NCI-H1048 (cell line): ENCODE results near the gene GGA1.
"Not testable (repeated sequence)": the region's sequence is repeated elsewhere in the genome, so short reads cannot be mapped to it uniquely, and the experiment has no call there.

Source experiments
- DNase-seq: peaks from one replicate; lab custom pipeline; 2025; lab: John Stamatoyannopoulos, UW

GGA1 gene

GRCh38 chr22:37609240-37610152, 862 bp downstream of the GGA1 start:
- no peak for DNase-seq

- not testable (repeated sequence) for DNase-seq
Measured at GRCh38 chr22:37610153-37610475, 1.5 kb downstream of the GGA1 start.

GRCh38 chr22:37610480-37611129, 2.0 kb downstream of the GGA1 start:
- no peak for DNase-seq

DNA sequence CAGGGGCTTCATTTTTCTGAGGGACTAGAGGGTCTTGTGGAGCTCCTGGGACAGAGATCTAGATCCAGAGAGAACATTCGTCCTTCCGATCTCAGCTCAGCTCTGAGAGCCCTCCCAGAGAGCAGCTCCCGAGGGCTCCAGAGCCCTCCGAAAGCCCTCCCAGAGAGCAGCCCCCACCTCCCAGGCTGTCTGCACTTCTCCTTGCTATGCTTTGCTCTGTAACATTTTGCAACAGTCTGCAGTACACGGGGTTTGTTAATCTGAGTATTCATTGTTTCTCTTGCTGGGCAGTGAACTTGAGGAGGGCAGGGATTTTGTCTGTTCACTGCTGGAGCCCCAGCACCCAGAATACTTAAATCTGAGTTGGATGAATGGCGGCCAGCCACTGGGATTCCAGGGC, 2.6 kb downstream of the GGA1 start:
- no peak for DNase-seq

DNA sequence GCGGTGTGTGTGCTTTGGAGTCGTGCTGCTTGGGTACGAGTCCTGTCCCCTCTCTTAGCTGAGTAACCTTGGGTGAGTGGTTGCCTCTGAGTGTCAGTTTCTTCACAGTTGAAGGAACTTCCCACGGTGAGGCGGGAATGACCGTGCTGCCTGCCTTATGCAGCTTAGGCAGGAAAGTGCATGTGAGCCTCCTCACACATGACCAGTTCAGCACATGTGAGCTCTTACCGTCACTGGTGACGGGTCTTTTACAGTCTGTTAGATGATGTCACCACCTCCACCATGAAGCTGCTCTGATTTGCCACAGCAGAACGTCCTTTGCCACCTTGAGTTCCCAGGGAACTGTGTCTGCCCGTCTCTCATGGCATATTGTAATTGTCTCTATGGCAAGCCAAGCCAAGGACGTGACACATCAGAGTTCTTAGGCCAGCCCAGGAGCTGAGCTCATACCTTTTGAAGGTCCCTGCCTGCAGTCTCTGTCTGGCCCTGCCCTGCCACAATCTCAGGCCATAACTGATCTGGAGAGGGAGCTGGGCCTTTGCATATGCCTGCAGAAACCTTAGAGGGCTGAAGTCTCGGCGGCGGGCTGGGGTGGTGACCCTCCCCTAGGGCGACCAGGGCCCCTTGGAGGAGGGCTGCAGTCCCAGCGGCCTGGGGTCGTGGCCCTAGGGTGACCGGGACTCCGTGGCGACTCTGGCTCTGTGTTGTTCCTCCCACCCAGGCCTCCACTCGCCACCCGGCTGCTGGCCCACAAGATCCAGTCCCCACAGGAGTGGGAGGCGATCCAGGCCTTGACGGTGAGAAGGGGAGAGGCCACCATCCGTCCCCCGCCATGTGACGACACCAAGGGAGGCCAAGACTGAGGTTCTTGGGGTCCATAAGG, 7.8 kb downstream of the GGA1 start:
- no peak for DNase-seq

DNA sequence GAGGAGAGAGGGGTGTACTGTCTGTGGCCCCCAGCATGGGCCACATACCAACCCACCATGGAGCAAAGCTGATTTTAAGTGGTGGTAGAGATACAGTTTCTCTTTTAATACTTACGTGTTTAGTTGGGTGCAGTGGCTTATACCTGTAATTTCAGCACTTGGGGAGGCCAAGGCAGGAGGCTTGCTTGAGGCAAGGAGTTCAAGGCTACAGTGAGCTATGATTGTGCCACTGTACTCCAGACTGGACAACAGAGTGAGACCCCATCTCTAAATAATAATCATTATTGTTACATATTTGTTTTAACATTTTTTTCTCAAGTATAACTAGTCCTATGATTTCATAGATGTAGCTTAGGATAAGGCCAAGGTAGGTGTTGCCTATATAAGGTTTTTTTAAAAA, 8.8 kb downstream of the GGA1 start:
- DNase-seq: no peak

GRCh38 chr22:37618072-37618656, 9.5 kb downstream of the GGA1 start:
- no peak for DNase-seq

- no peak for DNase-seq
Measured at GRCh38 chr22:37618674-37619073, 10.0 kb downstream of the GGA1 start.

DNA sequence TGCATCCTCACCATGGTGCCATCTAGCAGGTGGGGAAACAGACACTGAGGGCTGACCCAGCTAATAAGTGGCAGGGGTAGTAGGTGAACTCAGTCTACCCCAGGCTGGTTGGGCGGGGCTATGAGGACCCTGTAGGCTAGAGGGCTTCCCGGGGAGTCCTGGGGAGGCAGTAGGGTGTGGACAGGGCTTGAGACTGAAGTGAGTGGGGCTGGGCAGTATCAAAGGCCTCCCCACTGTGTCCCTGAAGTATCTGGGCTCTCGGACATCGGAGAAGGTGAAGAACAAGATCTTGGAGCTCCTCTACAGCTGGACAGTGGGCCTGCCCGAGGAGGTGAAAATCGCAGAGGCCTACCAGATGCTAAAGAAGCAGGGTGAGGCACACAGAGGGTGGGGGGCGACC, 11.4 kb downstream of the GGA1 start:
- no peak for DNase-seq

DNA sequence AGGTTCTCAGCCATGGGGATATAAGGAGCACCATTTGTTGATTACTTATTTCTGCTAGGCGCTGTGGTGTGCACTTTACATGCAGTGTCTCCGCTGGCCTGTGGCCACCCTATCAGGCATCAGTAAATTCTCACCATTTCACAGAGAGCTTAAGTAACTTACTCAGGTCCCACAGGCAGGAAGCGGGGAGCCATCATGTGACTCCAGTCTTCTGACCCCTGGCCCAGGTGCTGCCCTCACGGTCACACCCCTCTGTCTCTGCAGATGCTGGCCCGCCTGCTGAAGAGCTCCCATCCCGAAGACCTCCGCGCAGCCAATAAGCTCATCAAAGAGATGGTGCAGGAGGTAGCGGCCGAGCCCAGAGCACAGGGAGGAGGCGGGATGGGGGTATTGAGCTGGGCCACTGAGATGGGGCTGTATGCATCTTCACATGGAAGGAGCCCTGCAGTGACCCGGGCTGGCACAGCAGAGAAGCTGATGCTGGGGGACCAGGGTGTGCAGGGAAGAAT, 12.8 kb downstream of the GGA1 start:
- no peak for DNase-seq

DNA sequence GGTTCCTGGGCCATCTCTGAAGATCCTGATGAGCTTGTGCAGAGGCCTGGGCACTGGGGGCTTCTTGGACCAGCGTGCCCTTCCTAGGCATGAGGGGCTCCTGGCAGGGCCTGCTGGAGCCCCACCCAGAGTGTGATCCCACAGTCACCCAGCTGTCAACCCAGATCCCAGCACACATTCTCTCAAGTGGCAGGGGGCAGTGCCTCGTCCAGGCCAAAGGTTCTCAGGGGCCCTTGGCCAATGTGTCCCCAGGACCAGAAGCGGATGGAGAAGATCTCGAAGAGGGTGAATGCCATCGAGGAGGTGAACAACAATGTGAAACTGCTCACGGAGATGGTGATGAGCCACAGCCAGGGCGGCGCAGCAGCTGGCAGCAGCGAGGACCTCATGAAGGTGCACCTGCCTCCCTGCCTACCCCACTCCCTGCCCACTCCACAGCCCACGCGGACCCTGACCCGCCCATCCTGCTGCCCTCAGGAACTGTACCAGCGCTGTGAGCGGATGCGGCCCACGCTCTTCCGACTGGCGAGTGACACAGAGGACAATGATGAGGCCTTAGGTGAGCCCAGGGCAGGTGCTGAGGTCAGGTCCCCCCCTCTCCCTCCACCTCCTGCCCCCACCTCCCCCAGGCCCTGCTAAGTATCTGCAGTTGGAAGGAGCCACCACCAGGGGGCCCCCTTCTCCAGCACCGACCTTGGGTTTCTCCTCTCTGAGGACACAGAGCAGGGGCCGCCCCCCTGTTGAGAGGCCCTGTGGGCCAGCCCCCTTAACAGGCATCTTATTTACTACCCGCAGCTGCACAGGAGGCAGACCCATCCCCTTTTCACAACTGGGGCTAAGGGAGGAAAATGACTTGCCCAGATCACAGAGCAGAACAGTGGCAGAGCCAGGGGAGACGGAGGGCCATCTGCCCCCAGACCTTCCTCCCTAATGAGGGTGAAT, 14.7 kb downstream of the GGA1 start:
- no peak for DNase-seq

GRCh38 chr22:37624017-37624365, 15.4 kb downstream of the GGA1 start:
- DNase-seq: no peak

DNA sequence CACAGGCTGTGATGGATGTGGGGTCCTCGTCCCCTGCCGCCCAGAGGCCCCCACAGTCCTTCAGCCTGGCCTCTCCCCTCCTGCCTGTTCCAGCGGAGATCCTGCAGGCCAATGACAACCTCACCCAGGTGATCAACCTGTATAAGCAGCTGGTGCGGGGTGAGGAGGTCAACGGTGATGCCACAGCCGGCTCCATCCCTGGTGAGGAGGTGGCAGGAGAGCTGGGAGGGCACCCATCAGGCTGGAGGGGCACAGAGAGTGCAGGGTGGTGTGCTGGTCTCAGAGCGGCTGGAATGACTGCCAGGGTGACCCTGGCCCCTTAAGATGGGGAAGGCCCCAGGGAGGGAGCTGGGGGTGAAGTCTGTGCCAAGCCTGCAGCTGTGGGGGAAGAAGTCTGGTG, 16.2 kb downstream of the GGA1 start:
- DNase-seq: no peak

DNA sequence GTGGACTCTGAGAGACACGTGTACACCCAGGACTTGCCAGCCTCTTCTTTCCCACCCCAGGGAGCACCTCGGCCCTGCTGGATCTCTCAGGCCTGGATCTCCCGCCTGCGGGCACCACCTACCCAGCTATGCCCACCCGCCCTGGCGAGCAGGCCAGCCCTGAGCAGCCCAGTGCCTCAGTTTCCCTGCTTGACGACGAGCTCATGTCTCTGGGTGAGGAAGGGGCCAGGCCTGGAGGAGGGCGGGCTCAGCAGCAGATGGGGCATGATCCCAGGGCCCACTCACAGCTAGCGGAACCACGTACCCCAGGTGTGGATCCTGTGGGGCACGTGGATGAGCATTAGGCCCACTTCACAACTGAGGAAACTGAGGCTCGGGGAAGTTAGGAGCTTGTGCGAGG, 17.1 kb downstream of the GGA1 start:
- DNase-seq: no peak

- DNase-seq: no peak
Measured at GRCh38 chr22:37626144-37626543, 17.5 kb downstream of the GGA1 start.

DNA sequence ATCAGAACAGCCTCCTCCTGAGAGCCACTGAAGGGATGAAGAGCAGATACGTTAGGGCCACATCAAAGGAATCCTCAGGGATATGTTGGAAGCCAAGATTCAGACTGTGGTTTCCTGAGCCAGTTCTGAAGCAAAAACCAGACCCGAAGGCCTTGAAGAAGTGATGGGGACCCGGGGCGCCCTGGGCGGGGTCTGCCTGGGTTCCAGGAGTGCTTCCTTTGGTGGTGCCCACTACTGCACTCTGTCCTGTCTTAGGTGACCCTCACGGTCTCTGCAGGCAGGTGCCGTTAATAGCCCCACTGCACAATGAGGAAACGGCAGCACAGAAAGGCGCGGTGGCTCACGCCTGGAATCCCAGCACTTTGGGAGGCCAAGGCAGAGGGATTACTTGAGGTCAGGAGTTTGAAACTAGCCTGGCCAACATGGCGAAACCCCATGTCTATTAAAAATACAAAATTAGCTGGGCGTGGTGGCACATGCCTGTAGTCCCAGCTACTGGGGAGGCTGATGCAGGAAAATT, 18.0 kb downstream of the GGA1 start:
- DNase-seq: no peak

DNA sequence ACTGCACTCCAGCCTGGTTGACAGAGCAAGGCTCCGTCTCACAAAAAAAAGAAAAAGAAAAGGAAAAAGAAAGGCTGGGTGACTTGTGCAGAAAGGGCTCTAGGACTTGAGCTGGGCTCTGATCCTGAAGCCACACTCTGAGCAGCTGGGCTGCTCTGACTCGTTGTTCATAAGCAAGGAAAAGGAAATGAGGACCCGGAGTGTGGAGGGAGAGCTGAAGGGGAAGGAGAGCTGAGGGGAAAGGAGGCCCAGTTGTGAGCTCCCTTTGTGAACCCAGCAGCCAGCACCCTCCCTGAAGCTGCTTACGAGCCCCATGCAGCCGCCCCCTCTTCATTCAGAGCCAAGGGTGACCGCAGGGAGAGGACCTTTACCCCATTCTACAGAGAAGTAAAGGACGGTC, 18.5 kb downstream of the GGA1 start:
- DNase-seq: no peak

DNA sequence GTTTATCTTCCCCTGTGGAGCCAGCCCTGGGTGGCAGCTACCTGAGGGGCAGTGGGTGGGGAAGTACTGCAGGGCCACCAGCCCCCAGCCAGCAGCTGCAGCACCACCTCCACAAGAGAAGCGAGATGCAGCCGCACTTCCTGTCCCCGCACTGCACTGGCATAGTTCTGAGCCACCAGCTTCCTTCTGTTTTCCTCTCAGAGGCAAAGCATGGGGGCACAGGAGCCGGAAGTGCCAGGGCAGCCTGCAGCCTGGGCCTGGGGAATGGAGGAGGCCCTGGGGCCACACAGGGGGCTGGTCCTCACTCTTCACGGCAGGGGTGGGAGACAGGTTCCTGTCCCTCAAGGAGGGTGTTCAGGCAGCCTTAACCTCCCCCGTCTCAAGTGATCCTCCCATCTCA, 18.9 kb downstream of the GGA1 start:
- no peak for DNase-seq

GRCh38 chr22:37628830-37629229, 20.2 kb downstream of the GGA1 start:
- no peak for DNase-seq

GRCh38 chr22:37629928-37630327, 21.3 kb downstream of the GGA1 start:
- DNase-seq: no peak
